Natural killer cell (primary cell): ENCODE results near the gene CHKA. TPM values are rescaled to one million over a fixed set of nuclear protein-coding genes. Genes with fewer than 3 reads are reported as not detected.
A peak's percentile ranks its signal among the peaks of the same experiment; 100 is the strongest.

ENCODE experiments used
- ATAC-seq, 3 donors: fragments of 150-1000 bp in 2 of 3; fragments of 200-7000 bp in 1 of 3; cut with Tn5 transposase; 1 replicate in 1 of 3; 2 replicates in 2 of 3; pipeline ENCODE4 v1.10.0; 2021; ENCODE audit warnings: mild to moderate bottlenecking in 2 of 3, moderate library complexity in 2 of 3
- DNase-seq, 2 donors: peaks; one replicate each; pipeline versions ENCODE4 v3.0.0 to v3.0.0-alpha.2; 2013 to 2021; ENCODE audit warnings: mixed read lengths in 1 of 2
- H3K27ac ChIP-seq: one replicate; pipeline ENCODE4 v1.5.1; 2013; ENCODE audit warnings: mild to moderate bottlenecking, low read length
- H3K27me3 ChIP-seq: one replicate; pipeline ENCODE4 v1.6.1; 2013; ENCODE audit warnings: low read length; ENCODE audit not compliant: control insufficient read depth, insufficient read depth
- H3K36me3 ChIP-seq: one replicate; pipeline ENCODE4 v1.6.1; 2013; ENCODE audit warnings: low read length; ENCODE audit not compliant: control insufficient read depth, insufficient read depth
- H3K4me1 ChIP-seq: one replicate; pipeline ENCODE4 v1.6.1; 2013; ENCODE audit warnings: low read length; ENCODE audit not compliant: control insufficient read depth, insufficient read depth
- H3K4me3 ChIP-seq: one replicate; pipeline ENCODE4 v1.5.1; 2013; ENCODE audit warnings: low read length
- H3K9me3 ChIP-seq: one replicate; pipeline ENCODE4 v1.6.1; 2013; ENCODE audit warnings: low read length; ENCODE audit not compliant: control insufficient read depth, insufficient read depth
- H3K27ac Mint-ChIP-seq, 2 donors: one replicate each; pipeline ENCODE4 v1.8.0; 2022; ENCODE audit warnings: mild to moderate bottlenecking in 2 of 2, mixed read lengths in 2 of 2, moderate library complexity in 1 of 2
- H3K27me3 Mint-ChIP-seq, 2 donors: one replicate each; pipeline ENCODE4 v1.8.0; 2022; ENCODE audit warnings: low read depth in 2 of 2, mixed read lengths in 2 of 2
- H3K36me3 Mint-ChIP-seq: one replicate; pipeline ENCODE4 v1.8.0; 2022; ENCODE audit warnings: mixed read lengths
- H3K4me1 Mint-ChIP-seq, 2 donors: one replicate each; pipeline ENCODE4 v1.8.0; 2022; ENCODE audit warnings: mixed read lengths in 2 of 2
- H3K4me3 Mint-ChIP-seq: one replicate; pipeline ENCODE4 v1.8.0; 2022; ENCODE audit warnings: mild to moderate bottlenecking, moderate library complexity, mixed read lengths
- H3K9me3 Mint-ChIP-seq, 2 donors: one replicate each; pipeline ENCODE4 v1.8.0; 2022; ENCODE audit warnings: mixed read lengths in 2 of 2
- WGBS: methylation state at CpG from one replicate; pipeline ENCODE4 v1.1.7; 2013; ENCODE audit warnings: missing lambda C conversion rate; ENCODE audit not compliant: insufficient coverage; 5-methylcytosine and 5-hydroxymethylcytosine counted together
- intact Hi-C: fragments of 100-400 bp; cut with micrococcal nuclease; formaldehyde crosslinking; loops from one replicate; pipeline ENCODE4 v1.14.2; 2022
- total RNA-seq, 4 donors: library from RNA; stranded (reverse); fragments of 120-200 nt in 1 of 4; gene quantifications; one replicate each; pipeline versions ENCODE4 v1.2.3 to v1.2.4, GENCODE V29; 2013 to 2022
- TF ChIP-seq, protein P1 (sequence below): fragments of 200-600 bp; IDR thresholded peaks from one replicate; pipeline ENCODE4 v1.8.0; 2022; ENCODE audit warnings: antibody characterized with exemption

The CHKA gene
- total RNA-seq, 3 donors from 2014 or later (not counting 1 experiment from before 2014, with no cell fraction given) = 15.8 to 24.6 (median 24.4) TPM

GRCh38 chr11:68120273-68121066 lies 718 bp downstream of the CHKA start:
- DNase-seq = peak; percentile 40 to 81

GRCh38 chr11:68118706-68119448 lies 2.3 kb downstream of the CHKA start:
- Histone ChIP-seq H3K4me1 (peaks cover 23% of the 10 kb centered on the region), H3K4me3 (no peak overlapping the region), H3K9me3 (no peaks in the 10 kb centered on the region), H3K27ac (no peak overlapping the region), H3K36me3 (no peaks in the 10 kb centered on the region), H3K27me3 (no peaks in the 10 kb centered on the region)
- no peak for ATAC-seq
- WGBS = 59% methylated on average over 4 of the region's 4 CpGs
- DNase-seq = no peak
- TF ChIP-seq, protein P1, sequence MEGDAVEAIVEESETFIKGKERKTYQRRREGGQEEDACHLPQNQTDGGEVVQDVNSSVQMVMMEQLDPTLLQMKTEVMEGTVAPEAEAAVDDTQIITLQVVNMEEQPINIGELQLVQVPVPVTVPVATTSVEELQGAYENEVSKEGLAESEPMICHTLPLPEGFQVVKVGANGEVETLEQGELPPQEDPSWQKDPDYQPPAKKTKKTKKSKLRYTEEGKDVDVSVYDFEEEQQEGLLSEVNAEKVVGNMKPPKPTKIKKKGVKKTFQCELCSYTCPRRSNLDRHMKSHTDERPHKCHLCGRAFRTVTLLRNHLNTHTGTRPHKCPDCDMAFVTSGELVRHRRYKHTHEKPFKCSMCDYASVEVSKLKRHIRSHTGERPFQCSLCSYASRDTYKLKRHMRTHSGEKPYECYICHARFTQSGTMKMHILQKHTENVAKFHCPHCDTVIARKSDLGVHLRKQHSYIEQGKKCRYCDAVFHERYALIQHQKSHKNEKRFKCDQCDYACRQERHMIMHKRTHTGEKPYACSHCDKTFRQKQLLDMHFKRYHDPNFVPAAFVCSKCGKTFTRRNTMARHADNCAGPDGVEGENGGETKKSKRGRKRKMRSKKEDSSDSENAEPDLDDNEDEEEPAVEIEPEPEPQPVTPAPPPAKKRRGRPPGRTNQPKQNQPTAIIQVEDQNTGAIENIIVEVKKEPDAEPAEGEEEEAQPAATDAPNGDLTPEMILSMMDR = no peak
- H3K36me3 Mint-ChIP-seq = no peaks in the 10 kb centered on the region
- H3K4me1 Mint-ChIP-seq = peaks cover 5 to 18% of the 10 kb centered on the region in 2 donors
- peak overlapping the region; percentile 31 for H3K4me3 Mint-ChIP-seq
- intact Hi-C loops = no loop called here
- H3K27ac Mint-ChIP-seq = peak overlapping the region in 1 of 2 donors; percentile 65
- H3K9me3 Mint-ChIP-seq = no peaks in the 10 kb centered on the region
- H3K27me3 Mint-ChIP-seq = no peaks in the 10 kb centered on the region

More at GRCh38 chr11:68120273-68121066, 718 bp downstream of the CHKA start:
- Mint-ChIP-seq H3K4me3 (peak overlapping the region; percentile 88), H3K27me3 (no peaks in the 10 kb centered on the region), H3K36me3 (no peaks in the 10 kb centered on the region), H3K27ac (peak overlapping the region; percentile 43 to 84), H3K9me3 (no peaks in the 10 kb centered on the region), H3K4me1 (peaks cover 5 to 18% of the 10 kb centered on the region in 2 donors)
- H3K36me3 ChIP-seq = no peaks in the 10 kb centered on the region
- peak; percentile 15 to 40 (median 32) for ATAC-seq
- peak overlapping the region; percentile 20 for H3K4me3 ChIP-seq
- intact Hi-C loops = loop anchor here (2.0 kb wide), 2 partner anchors 84 to 92 kb away; partner anchors contain the start of gene KMT5B
- TF ChIP-seq, protein P1 = no peak
- no peaks in the 10 kb centered on the region for H3K27me3 ChIP-seq
- H3K27ac ChIP-seq = peak overlapping the region; percentile 2
- H3K4me1 ChIP-seq = peaks cover 23% of the 10 kb centered on the region
- WGBS = under 1% methylated on average over 72 of the region's 73 CpGs
- H3K9me3 ChIP-seq = no peaks in the 10 kb centered on the region

GRCh38 chr11:68117853-68118470 lies 3.2 kb downstream of the CHKA start:
- H3K27ac ChIP-seq = no peak overlapping the region
- H3K4me3 ChIP-seq = no peak overlapping the region
- H3K9me3 Mint-ChIP-seq = no peaks in the 10 kb centered on the region
- WGBS = 94% methylated on average over 11 of the region's 11 CpGs
- no peaks in the 10 kb centered on the region for H3K36me3 ChIP-seq
- peaks cover 5 to 18% of the 10 kb centered on the region in 2 donors for H3K4me1 Mint-ChIP-seq
- H3K9me3 ChIP-seq = no peaks in the 10 kb centered on the region
- H3K4me1 ChIP-seq = peaks cover 23% of the 10 kb centered on the region
- TF ChIP-seq, protein P1 = no peak
- H3K27me3 ChIP-seq = no peaks in the 10 kb centered on the region
- intact Hi-C loops = no loop called here
- peak overlapping the region in 1 of 2 donors; percentile 65 for H3K27ac Mint-ChIP-seq
- H3K27me3 Mint-ChIP-seq = no peaks in the 10 kb centered on the region
- H3K4me3 Mint-ChIP-seq = no peak overlapping the region
- no peak for ATAC-seq
- no peaks in the 10 kb centered on the region for H3K36me3 Mint-ChIP-seq
- DNase-seq = no peak
